Heart left ventricle (tissue), 13 donors: ENCODE data around the gene C17orf78.

Experiments used
- POLR2A ChIP-seq, 2 donors: fragments of 450-650 bp; IDR thresholded peaks; one replicate each; pipeline ENCODE4 v1.6.1; 2017; ENCODE audit warnings: antibody characterized with exemption in 2 of 2, mild to moderate bottlenecking in 2 of 2, moderate library complexity in 2 of 2
- TF ChIP-seq, protein P1 (sequence below), 12 donors: fragments of 200-600 bp; sonication (generic) in 4 of 12; IDR thresholded peaks; one replicate each; pipeline versions ENCODE4 v1.5.0 to v1.8.0; 2018 to 2022; ENCODE audit warnings: antibody characterized with exemption in 12 of 12, mild to moderate bottlenecking in 5 of 12
- donor health status: ischemic (EF 13 %, LVEDD 7.1; RV severe dilation, severe dysfunction).
- donor health status: DM: no; HTN: yes; CAD: no.
- donor health status: DM: no; HTN: no; CAD: no.
- donor health status: ischemic (EF 25% LVEDD 6.9; RV normal size, moderate dysfunction).
- donor health status: ischemic (EF 25% LVEDD 5.7; RV mildly dilated, moderate dysfunction).
- donor health status: ischemic (EF 35%, LVEDD 5.7; RV mildly dilated, moderate dysfunction).
- donor health status: nonischemic (EF 11% LVEDD 7.7; RV severe dilation, severe dysfunction).
- donor health status: DM: yes; HTN: yes; CAD: no.
- donor health status: PGD.
- donor health status: ischemic (EF 29% LVEDD 5.4; RV normal size, mild dysfunction).
- donor health status: nonischemic (EF 23%, LVEDD 6.1; RV moderate dilation, normal function).

DNA sequence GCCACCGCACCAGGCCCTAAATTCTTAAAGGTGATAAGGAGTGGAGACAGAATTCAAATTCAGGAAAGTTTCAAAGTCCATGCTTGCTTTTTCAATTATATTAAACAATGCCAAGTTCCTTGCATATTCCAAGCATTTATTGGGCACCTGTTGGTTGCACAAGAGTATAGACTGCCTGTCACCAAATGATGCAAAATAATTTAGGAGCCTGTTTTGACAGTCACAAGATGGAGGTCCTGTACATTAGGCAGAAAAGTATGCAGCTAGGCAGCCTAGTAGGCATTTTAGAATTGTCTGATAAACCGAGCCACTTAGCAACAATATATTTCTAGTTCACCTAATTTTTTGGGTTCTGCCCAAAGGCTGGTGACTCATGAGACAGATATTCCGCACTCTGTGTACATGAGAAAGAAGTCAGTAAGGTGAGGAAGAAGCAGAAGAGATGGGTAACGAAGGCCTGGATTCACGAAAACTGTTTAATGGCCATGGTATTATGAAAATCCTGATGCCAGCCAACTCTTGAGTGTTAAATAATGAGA lies 23.5 kb downstream of the C17orf78 start:
- TF ChIP-seq, protein P1, sequence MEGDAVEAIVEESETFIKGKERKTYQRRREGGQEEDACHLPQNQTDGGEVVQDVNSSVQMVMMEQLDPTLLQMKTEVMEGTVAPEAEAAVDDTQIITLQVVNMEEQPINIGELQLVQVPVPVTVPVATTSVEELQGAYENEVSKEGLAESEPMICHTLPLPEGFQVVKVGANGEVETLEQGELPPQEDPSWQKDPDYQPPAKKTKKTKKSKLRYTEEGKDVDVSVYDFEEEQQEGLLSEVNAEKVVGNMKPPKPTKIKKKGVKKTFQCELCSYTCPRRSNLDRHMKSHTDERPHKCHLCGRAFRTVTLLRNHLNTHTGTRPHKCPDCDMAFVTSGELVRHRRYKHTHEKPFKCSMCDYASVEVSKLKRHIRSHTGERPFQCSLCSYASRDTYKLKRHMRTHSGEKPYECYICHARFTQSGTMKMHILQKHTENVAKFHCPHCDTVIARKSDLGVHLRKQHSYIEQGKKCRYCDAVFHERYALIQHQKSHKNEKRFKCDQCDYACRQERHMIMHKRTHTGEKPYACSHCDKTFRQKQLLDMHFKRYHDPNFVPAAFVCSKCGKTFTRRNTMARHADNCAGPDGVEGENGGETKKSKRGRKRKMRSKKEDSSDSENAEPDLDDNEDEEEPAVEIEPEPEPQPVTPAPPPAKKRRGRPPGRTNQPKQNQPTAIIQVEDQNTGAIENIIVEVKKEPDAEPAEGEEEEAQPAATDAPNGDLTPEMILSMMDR (IDR thresholded peaks at IDR 0.05), result no peak
- TF ChIP-seq POLR2A (IDR thresholded peaks at IDR 0.05), result no peak
